K562 (cell line): ENCODE data around the gene PIK3CD. TPM values are rescaled to one million over a fixed set of nuclear protein-coding genes. Genes with fewer than 3 reads are reported as not detected.

ENCODE experiments used
- ATAC-seq: fragments of 200-7000 bp; cut with Tn5 transposase; 3 replicates; pipeline ENCODE4 v1.9.1; 2020; ENCODE audit warnings: moderate library complexity
- BruUV-seq: library from RNA; stranded (reverse); fragments of 400-500 nt; replicated peaks from 2 replicates; lab custom pipeline; 2021; lab: Mats Ljungman, UMichigan
- CTCF ChIA-PET: fragments of 300-600 bp; formaldehyde crosslinking; extraction: SDS; loops from one replicate; lab custom pipeline; 2021; ENCODE audit warnings: low intra/inter-chr PET ratio; lab: Yijun Ruan, JAX
- POLR2A ChIA-PET: fragments of 300-600, 350-650 bp; sonication (Branson Sonifier 250); formaldehyde crosslinking; extraction: SDS; loops from one replicate; lab custom pipeline; 2021; ENCODE audit warnings: antibody characterized with exemption, inconsistent platforms; lab: Yijun Ruan, JAX
- DNase-seq, 4 experiments: peaks; one replicate each; pipeline versions ENCODE4 v3.0.0 to v3.0.0-alpha.2; 2011 to 2018; ENCODE audit warnings: low spot score in 3 of 4, mixed read lengths in 3 of 4; ENCODE audit errors: extremely low read depth in 1 of 4
- FAIRE-seq: peaks from 2 replicates; lab custom pipeline; 2011; peaks lifted over from hg19 to GRCh38; lab: Jason Lieb, UNC
- H2AFZ ChIP-seq: 2 replicates; pipeline ENCODE4 v1.6.0; 2011; ENCODE audit warnings: low read depth, low read length, control low read depth, inconsistent platforms
- H3K27ac ChIP-seq: fragments of 200-600 bp; 3 replicates; pipeline ENCODE4 v1.8.0; 2011; ENCODE audit warnings: low read depth, mild to moderate bottlenecking, control low read depth, inconsistent platforms, low read length, moderate library complexity, mixed read lengths; ENCODE audit errors: extremely low read depth
- H3K27me3 ChIP-seq, 2 experiments: fragments of 300-600 bp in 1 of 2; 2 replicates in 1 of 2; 3 replicates in 1 of 2; pipeline versions ENCODE4 v1.6.0 to v1.8.0; 2011; ENCODE audit warnings: inconsistent platforms in 2 of 2, low read length in 2 of 2, mild to moderate bottlenecking in 1 of 2, mixed read lengths in 1 of 2, moderate library complexity in 1 of 2; ENCODE audit not compliant: control insufficient read depth in 2 of 2, insufficient read depth in 2 of 2
- H3K36me3 ChIP-seq: fragments of 300-600 bp; 3 replicates; pipeline ENCODE4 v1.8.0; 2011; ENCODE audit warnings: mild to moderate bottlenecking, low read length, inconsistent platforms; ENCODE audit not compliant: control insufficient read depth, insufficient read depth
- H3K4me1 ChIP-seq, 2 experiments: fragments of 200-600 bp in 1 of 2; replicated peaks in 1 of 2; 2 replicates in 1 of 2; 3 replicates in 1 of 2; pipeline versions ENCODE4 v1.5.1 to v1.8.0; 2011; ENCODE audit warnings: inconsistent platforms in 2 of 2, low read length in 2 of 2, mild to moderate bottlenecking in 1 of 2, mixed read lengths in 1 of 2, moderate library complexity in 1 of 2; ENCODE audit not compliant: control insufficient read depth in 2 of 2, insufficient read depth in 2 of 2
- H3K4me2 ChIP-seq: 2 replicates; pipeline ENCODE4 v1.6.1; 2011; ENCODE audit warnings: low read length, control low read depth, inconsistent platforms, mixed read lengths; ENCODE audit not compliant: insufficient read depth
- H3K4me3 ChIP-seq: fragments of 200-600 bp; sonication (generic), shearing (Covaris generic); 2 replicates; pipeline ENCODE4 v1.5.1; 2016; ENCODE audit warnings: control low read depth, inconsistent platforms
- H3K79me2 ChIP-seq: fragments of 200-600 bp; 3 replicates; pipeline ENCODE4 v1.8.0; 2011; ENCODE audit warnings: low read length, inconsistent platforms; ENCODE audit not compliant: control insufficient read depth, insufficient read depth
- H3K9ac ChIP-seq, 2 experiments: 2 replicates each; pipeline versions ENCODE4 v1.6.0 to v1.6.1; 2011; ENCODE audit warnings: low read depth in 2 of 2, low read length in 2 of 2, control low read depth in 1 of 2, inconsistent platforms in 1 of 2, mild to moderate bottlenecking in 1 of 2, mixed read lengths in 1 of 2; ENCODE audit not compliant: insufficient read depth in 1 of 2
- H3K9me1 ChIP-seq: one replicate; pipeline ENCODE4 v1.6.0; 2011; ENCODE audit warnings: inconsistent platforms, mild to moderate bottlenecking, low read length, moderate library complexity; ENCODE audit not compliant: control insufficient read depth, insufficient read depth
- H3K9me3 ChIP-seq: replicated peaks from 2 replicates; pipeline ENCODE4 v1.5.1; 2011; ENCODE audit warnings: low read depth, low read length, inconsistent platforms; ENCODE audit not compliant: control insufficient read depth, insufficient read depth
- H4K20me1 ChIP-seq: replicated peaks from 2 replicates; pipeline ENCODE4 v1.6.1; 2011; ENCODE audit warnings: low read length, inconsistent platforms, mixed read lengths; ENCODE audit not compliant: control insufficient read depth, insufficient read depth
- ARID3A ChIP-seq: IDR thresholded peaks from 2 replicates; pipeline ENCODE4 v1.6.1; 2012; ENCODE audit warnings: low read depth, low read length, improper control_type of control experiment, borderline replicate concordance
- BRF2 ChIP-seq: IDR thresholded peaks from 3 replicates; pipeline ENCODE4 v1.6.1; 2011; ENCODE audit warnings: borderline replicate concordance, mild to moderate bottlenecking; ENCODE audit not compliant: insufficient read length, insufficient read depth
- CTBP1 ChIP-seq: fragments of 450-650 bp; IDR thresholded peaks from 2 replicates; pipeline ENCODE4 v1.6.1; 2016; ENCODE audit warnings: borderline replicate concordance
- ELF1 ChIP-seq: fragments of 200-800 bp; sonication (Bioruptor generic); IDR thresholded peaks from 2 replicates; pipeline ENCODE4 v1.6.1; 2016; ENCODE audit warnings: missing genetic modification characterization, missing compliant biosample characterization
- FOS ChIP-seq: IDR thresholded peaks from 3 replicates; pipeline ENCODE4 v1.6.1; 2011; ENCODE audit not compliant: insufficient read length; ENCODE audit errors: extremely low read depth
- GTF2F1 ChIP-seq: IDR thresholded peaks from 2 replicates; pipeline ENCODE4 v1.6.1; 2011; ENCODE audit warnings: low read depth, low read length, improper control_type of control experiment
- HNRNPK ChIP-seq: fragments of 200-400 bp; formaldehyde crosslinking; IDR thresholded peaks from one replicate; pipeline ENCODE4 v1.6.1; 2018; ENCODE audit warnings: mild to moderate bottlenecking, low read depth, low read length; ENCODE audit not compliant: poor library complexity, severe bottlenecking
- MEF2D ChIP-seq: conservative IDR thresholded peaks from 2 replicates; pipeline ENCODE4 v1.6.1; 2016; ENCODE audit warnings: low read depth, missing genetic modification characterization, missing compliant biosample characterization
- NCOA1 ChIP-seq: fragments of 450-650 bp; IDR thresholded peaks from 2 replicates; pipeline ENCODE4 v1.6.1; 2016; ENCODE audit warnings: low read depth
- NFYB ChIP-seq: IDR thresholded peaks from 2 replicates; pipeline ENCODE4 v1.6.1; 2011; ENCODE audit warnings: mild to moderate bottlenecking, moderate library complexity; ENCODE audit not compliant: insufficient read length; ENCODE audit errors: extremely low read depth
- NRF1 ChIP-seq, 2 experiments: fragments of 450-650 bp; IDR thresholded peaks in 1 of 2; conservative IDR thresholded peaks in 1 of 2; 2 replicates each; pipeline ENCODE4 v1.6.1; 2014; ENCODE audit warnings: mild to moderate bottlenecking in 2 of 2
- RBM25 ChIP-seq: fragments of 200-400 bp; formaldehyde crosslinking; IDR thresholded peaks from 2 replicates; pipeline ENCODE4 v1.6.1; 2018; ENCODE audit warnings: low read length, low read depth, moderate library complexity; ENCODE audit not compliant: severe bottlenecking
- RFX5 ChIP-seq: IDR thresholded peaks from 2 replicates; pipeline ENCODE4 v1.6.1; 2011; ENCODE audit warnings: low read depth, mild to moderate bottlenecking, improper control_type of control experiment, low read length
- SIRT6 ChIP-seq: IDR thresholded peaks from one replicate; pipeline ENCODE4 v1.6.1; 2012; ENCODE audit warnings: low read depth, mild to moderate bottlenecking, control low read depth, inconsistent platforms, low read length, moderate library complexity
- SMAD1 ChIP-seq: fragments of 150-350 bp; IDR thresholded peaks from 2 replicates; pipeline ENCODE4 v1.6.1; 2014; ENCODE audit warnings: low read length, low read depth; ENCODE audit not compliant: partially characterized antibody
- TCF7 ChIP-seq: sonication (generic); IDR thresholded peaks from 2 replicates; pipeline ENCODE4 v1.6.1; 2016; ENCODE audit warnings: antibody characterized with exemption, borderline replicate concordance
- ZNF280A ChIP-seq: fragments of 450-650 bp; IDR thresholded peaks from 2 replicates; pipeline ENCODE4 v1.6.1; 2018; ENCODE audit warnings: mild to moderate bottlenecking, low read depth; ENCODE audit not compliant: partially characterized antibody
- ZNF586 ChIP-seq: fragments of 450-650 bp; formaldehyde crosslinking; conservative IDR thresholded peaks from 2 replicates; pipeline ENCODE4 v1.4.0; 2020; ENCODE audit warnings: mild to moderate bottlenecking, moderate library complexity
- ZNF695 ChIP-seq: fragments of 450-650 bp; formaldehyde crosslinking; IDR thresholded peaks from 2 replicates; pipeline ENCODE4 v1.4.0; 2020; ENCODE audit warnings: mild to moderate bottlenecking, moderate library complexity
- WGBS: fragments of 100-300 bp; shearing (Covaris generic); methylation state at CpG from one replicate; pipeline ENCODE4 v1.1.6; 2016; ENCODE audit warnings: low coverage, mixed read lengths; ENCODE audit not compliant: insufficient coverage; ENCODE audit errors: missing lambda C conversion rate; 5-methylcytosine and 5-hydroxymethylcytosine counted together
- in situ Hi-C: fragments of 300-500 bp; cut with MboI; formaldehyde crosslinking; loops from 4 replicates; pipeline ENCODE4 v1.15.0; 2018; ENCODE audit warnings: inconsistent platforms, mixed read lengths
- intact Hi-C: fragments of 100-400 bp; cut with micrococcal nuclease; formaldehyde crosslinking; loops from 2 replicates; pipeline ENCODE4 v1.14.2; 2022
- polyA plus RNA-seq, 8 experiments: library from polyadenylated mRNA; depleted of rRNA in 4 of 8; stranded (reverse) in 5 of 8; unstranded in 3 of 8; fragments of >200 nt; fragmentation: Nextera tagmentation in 2 of 8; fragmentation: Illumina TruSeq in 1 of 8; extraction: Ambion mirVana in 2 of 8; extraction: Trizol in 1 of 8; gene quantifications; 2 replicates each; pipeline versions ENCODE4 v1.2.1 to v1.2.3, GENCODE V29; 2011 to 2014; ENCODE audit warnings: inconsistent platforms in 1 of 8, missing spikeins in 1 of 8
- total RNA-seq, 7 experiments: library from RNA; depleted of rRNA in 6 of 7; stranded (reverse); fragments of >200 nt in 6 of 7; fragmentation: Illumina TruSeq in 2 of 7; extraction: Trizol in 2 of 7; gene quantifications; 2 replicates each; pipeline versions ENCODE4 v1.2.1 to v1.2.3, GENCODE V29; 2011 to 2021; ENCODE audit warnings: low replicate concordance in 1 of 7

The PIK3CD gene
- total and polyA plus RNA-seq, 9 of the 15 experiments (the other 6 are each of a cell fraction or from before 2014, with no cell fraction given): 1.8 to 20.8 (median 7.2) TPM

- H3K9me3 ChIP-seq: no peaks in the 10 kb centered on the region
- H3K9me1 ChIP-seq: no peaks in the 10 kb centered on the region
- intact Hi-C loops (loop anchor here (2.0 kb wide), 1 partner anchor 16 kb away; no protein-coding TSS in a partner anchor), in situ Hi-C loops (no loop called here)
- H2AFZ ChIP-seq: 0 out of 2 replicates have a peak overlapping the region, but pooled peaks have one; percentile 20
- no peaks in the 10 kb centered on the region for H3K79me2 ChIP-seq
- ATAC-seq (peak; percentile 67), DNase-seq (peak in 3 of 4 experiments; percentile 46 to 60 (median 51)), FAIRE-seq (peak; percentile 75)
- H3K9ac ChIP-seq: no peak overlapping the region; a peak in 1 of 4 replicates
- no peak overlapping the region for H3K4me3 ChIP-seq
- POLR2A ChIA-PET: interaction anchor here (0.8 to 1.7 kb wide), 5 partner anchors 10 to 15 kb away, joined by 3 to 6 read pairs (median 4); no protein-coding TSS in a partner anchor
- H4K20me1 ChIP-seq: no peaks in the 10 kb centered on the region
- H3K27me3 ChIP-seq: no peaks in the 10 kb centered on the region
- peaks cover 3% of the 10 kb centered on the region in 2 experiments; a peak in 4 of 5 replicates for H3K4me1 ChIP-seq
- no peak overlapping the region for H3K27ac ChIP-seq
- H3K36me3 ChIP-seq: no peaks in the 10 kb centered on the region
- no TSS peak for BruUV-seq
- H3K4me2 ChIP-seq: no peak overlapping the region
- CTCF ChIA-PET: interaction anchor here (1.6 kb wide), 1 partner anchor 76 kb away, joined by 4 read pairs; no protein-coding TSS in a partner anchor
- 51% methylated on average over 5 of the region's 5 CpGs for WGBS
- TF ChIP-seq SIRT6: no peak
- TF ChIP-seq RFX5: no peak
- peak; percentile 12 for TF ChIP-seq RBM25
- no peak for TF ChIP-seq ZNF586
- no peak for TF ChIP-seq TCF7
- no peak for TF ChIP-seq BRF2
- no peak for TF ChIP-seq NCOA1
- no peak for TF ChIP-seq ARID3A
- peak; percentile 17 for TF ChIP-seq FOS
- TF ChIP-seq GTF2F1: no peak
- no peak for TF ChIP-seq SMAD1
- TF ChIP-seq MEF2D: no peak
- no peak for TF ChIP-seq ZNF695 (CRISPR knock-in tag)
- TF ChIP-seq NFYB: peak; percentile 63
- TF ChIP-seq ELF1 (tag): no peak
- no peak for TF ChIP-seq CTBP1
- TF ChIP-seq NRF1 (conservative IDR thresholded peaks at IDR 0.05 in 1 of 2, IDR thresholded peaks at IDR 0.05 in 1 of 2): peak in 1 of 2 experiments; percentile 33; a peak in 1 of 4 replicates
- no peak for TF ChIP-seq HNRNPK
- no peak for TF ChIP-seq ZNF280A
Observed at GRCh38 chr1:9703165-9703509, 51.6 kb downstream of the PIK3CD start.
